ENCODE results near the gene TCP11L2. TPM values are rescaled to one million over a fixed set of nuclear protein-coding genes. Genes with fewer than 3 reads are reported as not detected.

The TCP11L2 gene
- total RNA-seq, 1 donor from 2014 or later = 7.8 TPM

- no peaks in the 10 kb centered on the region for H3K79me2 ChIP-seq (ENCODE audit: low read depth)
- no peak overlapping the region for H3K4me2 ChIP-seq
- H3K4me1 ChIP-seq = no peaks in the 10 kb centered on the region
- H3K27ac Mint-ChIP-seq = no peak overlapping the region
- H3K27me3 ChIP-seq = no peaks in the 10 kb centered on the region
- H3K4me3 Mint-ChIP-seq = no peak overlapping the region
- no peaks in the 10 kb centered on the region for H4K20me1 ChIP-seq (ENCODE audit: low read depth)
- peaks cover 2% of the 10 kb centered on the region for H3K27me3 Mint-ChIP-seq (ENCODE audit: insufficient read depth, low read depth)
- H3K4me1 Mint-ChIP-seq = peaks cover 26% of the 10 kb centered on the region
- H3K36me3 ChIP-seq = no peaks in the 10 kb centered on the region
- H3K9me3 ChIP-seq (ENCODE audit: low read depth) = no peaks in the 10 kb centered on the region
- H3K36me3 Mint-ChIP-seq = peaks cover 23% of the 10 kb centered on the region
- TF ChIP-seq, protein P1, sequence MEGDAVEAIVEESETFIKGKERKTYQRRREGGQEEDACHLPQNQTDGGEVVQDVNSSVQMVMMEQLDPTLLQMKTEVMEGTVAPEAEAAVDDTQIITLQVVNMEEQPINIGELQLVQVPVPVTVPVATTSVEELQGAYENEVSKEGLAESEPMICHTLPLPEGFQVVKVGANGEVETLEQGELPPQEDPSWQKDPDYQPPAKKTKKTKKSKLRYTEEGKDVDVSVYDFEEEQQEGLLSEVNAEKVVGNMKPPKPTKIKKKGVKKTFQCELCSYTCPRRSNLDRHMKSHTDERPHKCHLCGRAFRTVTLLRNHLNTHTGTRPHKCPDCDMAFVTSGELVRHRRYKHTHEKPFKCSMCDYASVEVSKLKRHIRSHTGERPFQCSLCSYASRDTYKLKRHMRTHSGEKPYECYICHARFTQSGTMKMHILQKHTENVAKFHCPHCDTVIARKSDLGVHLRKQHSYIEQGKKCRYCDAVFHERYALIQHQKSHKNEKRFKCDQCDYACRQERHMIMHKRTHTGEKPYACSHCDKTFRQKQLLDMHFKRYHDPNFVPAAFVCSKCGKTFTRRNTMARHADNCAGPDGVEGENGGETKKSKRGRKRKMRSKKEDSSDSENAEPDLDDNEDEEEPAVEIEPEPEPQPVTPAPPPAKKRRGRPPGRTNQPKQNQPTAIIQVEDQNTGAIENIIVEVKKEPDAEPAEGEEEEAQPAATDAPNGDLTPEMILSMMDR (IDR thresholded peaks at IDR 0.05) = no peak
- TF ChIP-seq EZH2 (IDR thresholded peaks at IDR 0.05) (no peak), EZH2phosphoT487 (IDR thresholded peaks at IDR 0.05) (no peak)
- H3K9me3 Mint-ChIP-seq = peaks cover 7% of the 10 kb centered on the region
- no peak overlapping the region for H2AFZ ChIP-seq (replicated peaks)
- no peaks in the 10 kb centered on the region for H3F3A ChIP-seq (ENCODE audit: low read depth)
- no peak overlapping the region for H3K4me3 ChIP-seq
- H3K27ac ChIP-seq = no peak overlapping the region
- DNase-seq (ENCODE audit: low spot score) = no peak
- no peak overlapping the region for H3K9ac ChIP-seq
Measured at GRCh38 chr12:106386813-106387535, 84.4 kb downstream of the TCP11L2 start.

DNA sequence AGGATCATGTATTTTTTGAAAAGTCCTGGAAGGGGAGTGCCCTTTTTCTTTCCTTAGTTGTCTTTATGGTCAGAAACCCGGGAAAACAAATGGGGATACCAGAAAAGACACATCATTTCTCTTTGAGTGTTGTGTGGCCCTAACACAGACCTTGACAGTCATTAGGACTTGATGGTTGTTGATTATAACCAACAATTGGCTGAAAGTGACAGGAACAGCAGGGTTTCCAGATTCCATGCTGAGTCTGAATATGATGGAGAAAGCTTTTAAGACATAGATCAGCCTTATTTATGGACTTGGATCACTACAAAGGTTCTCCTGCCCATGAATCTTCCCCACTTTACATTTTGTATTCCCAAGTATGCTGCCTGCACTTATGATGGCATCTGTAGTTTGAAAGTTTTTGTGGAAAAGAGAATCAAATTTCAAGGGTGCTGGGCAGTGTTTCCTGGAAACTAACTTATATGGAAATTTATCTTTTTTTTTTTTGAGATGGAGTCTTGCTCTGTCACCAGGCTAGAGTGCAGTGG, 85.4 kb downstream of the TCP11L2 start:
- peaks cover 4% of the 10 kb centered on the region for H3K9me3 Mint-ChIP-seq
- H3K27ac Mint-ChIP-seq = no peak overlapping the region
- peaks cover 26% of the 10 kb centered on the region for H3K4me1 Mint-ChIP-seq
- no peak for DNase-seq (ENCODE audit: low spot score)
- no peaks in the 10 kb centered on the region for H3K79me2 ChIP-seq (ENCODE audit: low read depth)
- H3K4me1 ChIP-seq = no peaks in the 10 kb centered on the region
- H3F3A ChIP-seq (ENCODE audit: low read depth) = no peaks in the 10 kb centered on the region
- H3K9me3 ChIP-seq (ENCODE audit: low read depth) = no peaks in the 10 kb centered on the region
- no peak overlapping the region for H3K9ac ChIP-seq
- TF ChIP-seq, protein P1 (IDR thresholded peaks at IDR 0.05) = no peak
- TF ChIP-seq EZH2 (IDR thresholded peaks at IDR 0.05) (no peak), EZH2phosphoT487 (IDR thresholded peaks at IDR 0.05) (no peak)
- peaks cover 2% of the 10 kb centered on the region for H3K27me3 Mint-ChIP-seq (ENCODE audit: insufficient read depth, low read depth)
- no peak overlapping the region for H3K4me2 ChIP-seq
- H3K4me3 Mint-ChIP-seq = no peak overlapping the region
- no peak overlapping the region for H2AFZ ChIP-seq (replicated peaks)
- H3K27me3 ChIP-seq = no peaks in the 10 kb centered on the region
- no peaks in the 10 kb centered on the region for H3K36me3 ChIP-seq
- H4K20me1 ChIP-seq (ENCODE audit: low read depth) = no peaks in the 10 kb centered on the region
- H3K27ac ChIP-seq = no peak overlapping the region
- no peak overlapping the region for H3K4me3 ChIP-seq
- peaks cover 15% of the 10 kb centered on the region for H3K36me3 Mint-ChIP-seq

- peaks cover 26% of the 10 kb centered on the region for H3K4me1 Mint-ChIP-seq
- H2AFZ ChIP-seq (replicated peaks) = no peak overlapping the region
- no peaks in the 10 kb centered on the region for H3K9me3 Mint-ChIP-seq
- no peak overlapping the region for H3K4me3 Mint-ChIP-seq
- DNase-seq (ENCODE audit: low spot score) = no peak
- TF ChIP-seq EZH2phosphoT487 (IDR thresholded peaks at IDR 0.05) = no peak
- TF ChIP-seq, protein P1 (IDR thresholded peaks at IDR 0.05) = no peak
- TF ChIP-seq EZH2 (IDR thresholded peaks at IDR 0.05) = no peak
- no peaks in the 10 kb centered on the region for H3F3A ChIP-seq (ENCODE audit: low read depth)
- H3K9me3 ChIP-seq (ENCODE audit: low read depth) = no peaks in the 10 kb centered on the region
- no peaks in the 10 kb centered on the region for H3K36me3 ChIP-seq
- no peaks in the 10 kb centered on the region for H4K20me1 ChIP-seq (ENCODE audit: low read depth)
- no peak overlapping the region for H3K27ac Mint-ChIP-seq
- peaks cover 17% of the 10 kb centered on the region for H3K36me3 Mint-ChIP-seq
- H3K27me3 ChIP-seq = no peaks in the 10 kb centered on the region
- no peak overlapping the region for H3K27ac ChIP-seq
- no peaks in the 10 kb centered on the region for H3K79me2 ChIP-seq (ENCODE audit: low read depth)
- peaks cover 2% of the 10 kb centered on the region for H3K27me3 Mint-ChIP-seq (ENCODE audit: insufficient read depth, low read depth)
- H3K4me2 ChIP-seq = no peak overlapping the region
- no peak overlapping the region for H3K4me3 ChIP-seq
- no peak overlapping the region for H3K9ac ChIP-seq
- no peaks in the 10 kb centered on the region for H3K4me1 ChIP-seq
Measured at GRCh38 chr12:106389151-106389550, 86.6 kb downstream of the TCP11L2 start.

All from neural progenitor cell (in vitro differentiated cells).